Adrenal gland (tissue), 12 donors: ENCODE results near the gene NIPA2. TPM values are rescaled to one million over a fixed set of nuclear protein-coding genes. Genes with fewer than 3 reads are reported as not detected.
"Not testable (repeated sequence)": the region's sequence is repeated elsewhere in the genome, so short reads cannot be mapped to it uniquely, and the experiment has no call there.

Experiments
- DNase-seq, 7 donors: peaks; one replicate each; pipeline ENCODE4 v3.0.0-alpha.2; 2019 to 2020
- H3K27ac ChIP-seq, 5 donors: fragments of 200-600 bp; sonication (generic) in 4 of 5; 1 replicate in 3 of 5; 2 replicates in 2 of 5; pipeline versions ENCODE4 v1.5.1 to v1.8.0; 2016 to 2020; ENCODE audit warnings: mild to moderate bottlenecking in 1 of 5
- H3K27me3 ChIP-seq: fragments of 200-600 bp; 2 replicates; pipeline ENCODE4 v1.8.0; 2021
- H3K36me3 ChIP-seq, 2 donors: fragments of 200-600 bp; replicated peaks in 1 of 2; 1 replicate in 1 of 2; 2 replicates in 1 of 2; pipeline versions ENCODE4 v1.5.1 to v1.8.0; 2018 to 2022
- H3K4me1 ChIP-seq, 2 donors: fragments of 200-600 bp; replicated peaks in 1 of 2; 1 replicate in 1 of 2; 2 replicates in 1 of 2; pipeline versions ENCODE4 v1.5.1 to v1.8.0; 2018 to 2021
- H3K4me3 ChIP-seq, 4 donors: fragments of 200-600 bp; sonication (generic) in 3 of 4; one replicate each; pipeline ENCODE4 v1.5.1; 2016 to 2018
- H3K9me3 ChIP-seq, 3 donors: fragments of 200-600 bp; sonication (generic) in 1 of 3; replicated peaks in 1 of 3; 1 replicate in 2 of 3; 2 replicates in 1 of 3; pipeline versions ENCODE4 v1.5.1 to v1.8.0; 2016 to 2021
- POLR2A ChIP-seq, 2 donors: fragments of 450-650 bp; IDR thresholded peaks; one replicate each; pipeline ENCODE4 v1.6.1; 2017; ENCODE audit warnings: antibody characterized with exemption in 2 of 2, mild to moderate bottlenecking in 2 of 2, moderate library complexity in 1 of 2
- WGBS, 4 donors: extraction: QIAGEN DNeasy Blood & Tissue Kit in 2 of 4; methylation state at CpG; one replicate each; pipeline versions ENCODE4 v1.1.5 to v1.1.7; 2013 to 2017; 5-methylcytosine and 5-hydroxymethylcytosine counted together
- intact Hi-C, 2 donors: fragments of 100-400 bp; cut with DNase I; formaldehyde crosslinking; loops; one replicate each; pipeline versions ENCODE4 v1.14.1 to v1.15.0; 2022 to 2023
- polyA plus RNA-seq, 3 donors: library from polyadenylated mRNA; stranded (reverse); fragments of 200-250 nt in 2 of 3; fragments of 350-450 nt in 1 of 3; fragmentation: Illumina TruSeq in 1 of 3; extraction: RNeasy Lipid Tissue Mini Kit (QIAGEN cat#74804) in 1 of 3; gene quantifications; one replicate each; pipeline ENCODE4 v1.2.3, GENCODE V29; 2013 to 2014
- total RNA-seq, 9 donors: library from RNA; depleted of rRNA in 4 of 9; stranded (reverse); fragments of >200 nt in 4 of 9; fragments of 120-200 nt in 1 of 9; fragmentation: NEBNext Ultra II Directional in 1 of 9; extraction: Animal tissue kit (Norgen Biotek cat#: 25700) in 1 of 9; gene quantifications; one replicate each; pipeline versions ENCODE4 v1.1.0 to v1.2.4, GENCODE V29; 2013 to 2023
- TF ChIP-seq, protein P1 (sequence below), 6 experiments: fragments of 450-650 bp in 4 of 6; fragments of 200-600 bp in 2 of 6; sonication (generic) in 1 of 6; IDR thresholded peaks; 1 replicate in 5 of 6; 2 replicates in 1 of 6; pipeline versions ENCODE4 v1.5.1 to v1.8.0; 2016 to 2021; ENCODE audit warnings: antibody characterized with exemption in 6 of 6, mild to moderate bottlenecking in 2 of 6, moderate library complexity in 1 of 6
- donor health status: healthy with polysubstance abuse.
- donor health status: Bipolar disorder and iron deficiency.
- donor health status: DM: yes; HTN: yes; CAD: no.
- donor health status: DM: no; HTN: no; CAD: no.
- donor health status: DM: no; HTN: no; CAD: no.
- donor health status: DM: yes; HTN: yes; CAD: no.

The NIPA2 gene
- total and polyA plus RNA-seq, 12 donors, result 10.5 to 77.4 (median 60.2) TPM

DNA sequence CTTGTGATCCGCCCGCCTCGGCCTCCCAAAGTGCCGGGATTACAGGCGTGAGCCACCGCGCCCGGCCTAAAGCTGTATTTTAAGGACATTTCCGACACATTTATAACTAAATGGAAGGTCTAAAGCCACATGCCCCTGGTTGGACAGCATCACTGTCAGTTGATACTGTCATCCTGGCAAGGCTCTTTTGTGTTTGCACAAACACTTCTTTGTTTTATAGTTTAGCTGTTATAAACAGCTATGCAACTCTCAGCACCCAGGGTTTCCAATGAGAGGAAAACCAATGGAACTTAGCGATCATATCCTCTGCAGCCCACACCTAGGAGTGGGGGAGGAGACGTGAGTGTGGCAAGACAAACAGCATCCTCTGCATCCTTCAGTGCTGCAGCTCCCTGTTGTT, 32.3 kb upstream of the NIPA2 start:
- no peaks in the 10 kb centered on the region for H3K4me1 ChIP-seq
- WGBS, 4 donors, result 90 to 96% (median 94%) methylated on average over 8 to 11 of the region's 11 CpGs
- H3K27me3 ChIP-seq, result no peaks in the 10 kb centered on the region
- intact Hi-C loops, result no loop called here
- TF ChIP-seq, protein P1, sequence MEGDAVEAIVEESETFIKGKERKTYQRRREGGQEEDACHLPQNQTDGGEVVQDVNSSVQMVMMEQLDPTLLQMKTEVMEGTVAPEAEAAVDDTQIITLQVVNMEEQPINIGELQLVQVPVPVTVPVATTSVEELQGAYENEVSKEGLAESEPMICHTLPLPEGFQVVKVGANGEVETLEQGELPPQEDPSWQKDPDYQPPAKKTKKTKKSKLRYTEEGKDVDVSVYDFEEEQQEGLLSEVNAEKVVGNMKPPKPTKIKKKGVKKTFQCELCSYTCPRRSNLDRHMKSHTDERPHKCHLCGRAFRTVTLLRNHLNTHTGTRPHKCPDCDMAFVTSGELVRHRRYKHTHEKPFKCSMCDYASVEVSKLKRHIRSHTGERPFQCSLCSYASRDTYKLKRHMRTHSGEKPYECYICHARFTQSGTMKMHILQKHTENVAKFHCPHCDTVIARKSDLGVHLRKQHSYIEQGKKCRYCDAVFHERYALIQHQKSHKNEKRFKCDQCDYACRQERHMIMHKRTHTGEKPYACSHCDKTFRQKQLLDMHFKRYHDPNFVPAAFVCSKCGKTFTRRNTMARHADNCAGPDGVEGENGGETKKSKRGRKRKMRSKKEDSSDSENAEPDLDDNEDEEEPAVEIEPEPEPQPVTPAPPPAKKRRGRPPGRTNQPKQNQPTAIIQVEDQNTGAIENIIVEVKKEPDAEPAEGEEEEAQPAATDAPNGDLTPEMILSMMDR (IDR thresholded peaks at IDR 0.05), result no peak
- TF ChIP-seq POLR2A (IDR thresholded peaks at IDR 0.05), result no peak
- no peak for DNase-seq
- H3K27ac ChIP-seq, result no peak overlapping the region
- no peak overlapping the region for H3K4me3 ChIP-seq
- no peaks in the 10 kb centered on the region for H3K36me3 ChIP-seq
- H3K9me3 ChIP-seq, result no peaks in the 10 kb centered on the region

DNA sequence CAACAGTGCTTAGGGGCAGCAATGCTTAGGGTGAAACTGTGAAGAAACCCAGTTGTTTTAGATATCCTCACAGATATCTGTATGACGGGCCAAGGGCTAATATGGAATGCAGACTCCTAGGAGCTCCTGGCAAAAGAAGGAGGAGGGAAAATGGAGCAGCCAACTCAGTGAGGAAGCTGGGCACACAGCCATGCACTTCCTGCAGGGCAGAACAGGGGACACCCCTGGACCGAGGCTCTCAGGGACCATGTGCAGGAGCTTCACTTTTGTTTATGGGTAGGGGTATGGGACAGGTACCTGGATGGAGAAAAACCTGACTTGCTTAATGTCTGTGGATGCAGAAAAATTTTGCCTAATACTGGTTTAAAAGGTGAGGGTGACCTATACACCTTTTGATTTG, 31.8 kb upstream of the NIPA2 start:
- intact Hi-C loops, result no loop called here
- DNase-seq, result no peak
- Histone ChIP-seq H3K27me3 (no peaks in the 10 kb centered on the region), H3K4me1 (no peaks in the 10 kb centered on the region), H3K36me3 (no peaks in the 10 kb centered on the region), H3K9me3 (no peaks in the 10 kb centered on the region), H3K27ac (no peak overlapping the region), H3K4me3 (no peak overlapping the region)
- no peak for TF ChIP-seq POLR2A (IDR thresholded peaks at IDR 0.05)
- TF ChIP-seq, protein P1 (IDR thresholded peaks at IDR 0.05), result no peak
- 55 to 78% (median 66%) methylated on average over 2 of the region's 2 CpGs for WGBS, 4 donors

DNA sequence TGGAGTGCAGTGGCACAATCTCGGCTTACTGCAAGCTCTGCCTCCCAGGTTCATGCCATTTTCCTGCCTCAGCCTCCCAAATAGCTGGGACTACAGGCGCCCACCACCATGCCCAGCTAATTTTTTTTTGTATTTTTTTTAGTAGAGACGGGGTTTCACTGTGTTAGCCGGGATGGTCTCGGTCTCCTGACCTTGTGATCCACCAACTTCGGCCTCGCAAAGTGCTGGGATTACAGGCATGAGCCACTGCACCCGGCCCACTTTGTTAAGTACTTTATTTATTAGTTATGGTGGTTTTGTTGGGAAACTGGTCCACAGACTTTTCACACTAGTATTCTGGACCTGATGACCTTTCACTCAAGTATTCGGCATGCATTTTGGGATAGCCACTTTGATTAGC, 30.6 kb upstream of the NIPA2 start:
- H3K27me3 ChIP-seq, H3K36me3 ChIP-seq, H3K4me1 ChIP-seq, H3K4me3 ChIP-seq, DNase-seq, H3K27ac ChIP-seq, intact Hi-C loops, H3K9me3 ChIP-seq: not testable (repeated sequence)
- WGBS, 4 donors, result 90 to 96% (median 92%) methylated on average over 9 of the region's 9 CpGs

DNA sequence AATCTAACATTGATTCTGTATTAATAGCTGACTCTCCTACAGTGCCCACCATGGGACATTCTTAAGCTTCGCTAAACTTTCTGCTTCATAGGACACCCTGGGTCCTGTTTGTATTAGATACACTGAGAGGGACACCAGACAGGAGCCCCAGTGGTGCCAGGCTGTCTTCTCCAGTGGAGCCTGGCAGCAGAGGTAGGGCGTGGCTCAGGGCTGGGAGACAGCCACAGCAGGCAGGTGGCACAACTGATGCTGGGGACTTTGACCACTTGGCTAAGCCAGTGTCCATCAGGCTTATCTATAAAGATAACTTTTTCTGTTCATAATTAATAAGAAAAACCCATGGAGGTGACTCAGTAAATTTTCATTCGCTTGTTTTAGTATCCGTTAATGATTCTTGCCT, 30.2 kb upstream of the NIPA2 start:
- Histone ChIP-seq H3K4me1 (no peaks in the 10 kb centered on the region), H3K4me3 (no peak overlapping the region), H3K36me3 (no peaks in the 10 kb centered on the region), H3K27me3 (no peaks in the 10 kb centered on the region), H3K27ac (no peak overlapping the region), H3K9me3 (no peaks in the 10 kb centered on the region)
- no peak for TF ChIP-seq POLR2A (IDR thresholded peaks at IDR 0.05)
- TF ChIP-seq, protein P1 (IDR thresholded peaks at IDR 0.05), result no peak
- WGBS, 4 donors, result 96 to 98% (median 98%) methylated on average over 4 of the region's 4 CpGs
- no peak for DNase-seq
- intact Hi-C loops, result no loop called here

DNA sequence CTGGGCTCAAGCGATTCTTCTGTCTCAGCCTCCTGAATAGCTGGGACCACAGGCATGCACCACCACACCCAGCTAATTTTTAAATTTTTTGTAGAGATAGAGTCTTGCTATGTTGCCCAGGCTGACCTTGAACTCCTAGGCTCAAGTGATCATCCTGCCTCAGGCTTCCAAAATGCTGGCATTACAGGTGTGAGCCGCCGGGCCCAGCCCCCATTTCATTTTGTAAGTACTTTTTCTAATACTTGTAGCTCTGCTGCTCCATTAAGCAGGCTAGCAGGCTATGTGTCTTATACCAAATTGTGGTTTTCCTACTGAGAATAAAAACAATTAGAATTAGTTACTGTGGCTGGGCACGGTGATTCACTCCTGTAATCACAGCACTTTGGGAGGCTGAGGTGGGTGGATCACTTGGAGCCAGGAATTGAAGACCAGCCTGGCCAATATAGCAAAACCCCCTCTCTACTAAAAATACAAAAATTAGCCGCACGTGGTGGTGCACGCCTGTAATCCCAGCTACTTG, 29.6 kb upstream of the NIPA2 start:
- Histone ChIP-seq H3K36me3 (no peaks in the 10 kb centered on the region), H3K27me3 (no peaks in the 10 kb centered on the region), H3K9me3 (no peaks in the 10 kb centered on the region), H3K27ac (no peak overlapping the region), H3K4me1 (no peaks in the 10 kb centered on the region), H3K4me3 (no peak overlapping the region)
- intact Hi-C loops, result no loop called here
- DNase-seq, result no peak
- TF ChIP-seq POLR2A (IDR thresholded peaks at IDR 0.05), result no peak
- TF ChIP-seq, protein P1 (IDR thresholded peaks at IDR 0.05), result no peak
- WGBS, 4 donors, result 95 to 98% (median 97%) methylated on average over 7 of the region's 7 CpGs
